Immature natural killer cell (primary cell): Measurements from ENCODE around the gene MAIP1. TPM values are rescaled to one million over a fixed set of nuclear protein-coding genes. Genes with fewer than 3 reads are reported as not detected.

Experiments used
- DNase-seq, 3 donors: peaks; one replicate each; pipeline ENCODE4 v3.0.0; 2022; ENCODE audit warnings: mixed read lengths in 1 of 3
- H3K27ac Mint-ChIP-seq, 6 donors: one replicate each; pipeline ENCODE4 v1.8.0; 2020; ENCODE audit warnings: mixed read lengths in 6 of 6, mild to moderate bottlenecking in 5 of 6, inconsistent platforms in 4 of 6, moderate library complexity in 3 of 6
- H3K27me3 Mint-ChIP-seq, 3 donors: one replicate each; pipeline ENCODE4 v1.8.0; 2020 to 2021; ENCODE audit warnings: low read depth in 3 of 3, mild to moderate bottlenecking in 3 of 3, mixed read lengths in 3 of 3, moderate library complexity in 3 of 3, inconsistent platforms in 1 of 3
- H3K36me3 Mint-ChIP-seq, 3 donors: one replicate each; pipeline ENCODE4 v1.8.0; 2020; ENCODE audit warnings: mixed read lengths in 3 of 3, inconsistent platforms in 2 of 3, mild to moderate bottlenecking in 2 of 3
- H3K4me1 Mint-ChIP-seq, 2 donors: one replicate each; pipeline ENCODE4 v1.8.0; 2020; ENCODE audit warnings: inconsistent platforms in 2 of 2, mild to moderate bottlenecking in 2 of 2, mixed read lengths in 2 of 2, moderate library complexity in 1 of 2
- H3K4me3 Mint-ChIP-seq, 5 donors: one replicate each; pipeline ENCODE4 v1.8.0; 2020; ENCODE audit warnings: mild to moderate bottlenecking in 5 of 5, mixed read lengths in 5 of 5, inconsistent platforms in 3 of 5, moderate library complexity in 3 of 5
- H3K9me3 Mint-ChIP-seq, 6 donors: one replicate each; pipeline ENCODE4 v1.8.0; 2020; ENCODE audit warnings: mild to moderate bottlenecking in 6 of 6, mixed read lengths in 6 of 6, inconsistent platforms in 4 of 6, moderate library complexity in 3 of 6
- polyA plus RNA-seq, 3 donors: library from polyadenylated mRNA; unstranded; fragments of 300-500 nt; fragmentation: Illumina TruSeq; gene quantifications; one replicate each; pipeline ENCODE4 v1.2.3, GENCODE V29; 2021

MAIP1 gene
- polyA plus RNA-seq, 3 donors from 2014 or later = 9.1 to 20.5 (median 12.6) TPM

DNA sequence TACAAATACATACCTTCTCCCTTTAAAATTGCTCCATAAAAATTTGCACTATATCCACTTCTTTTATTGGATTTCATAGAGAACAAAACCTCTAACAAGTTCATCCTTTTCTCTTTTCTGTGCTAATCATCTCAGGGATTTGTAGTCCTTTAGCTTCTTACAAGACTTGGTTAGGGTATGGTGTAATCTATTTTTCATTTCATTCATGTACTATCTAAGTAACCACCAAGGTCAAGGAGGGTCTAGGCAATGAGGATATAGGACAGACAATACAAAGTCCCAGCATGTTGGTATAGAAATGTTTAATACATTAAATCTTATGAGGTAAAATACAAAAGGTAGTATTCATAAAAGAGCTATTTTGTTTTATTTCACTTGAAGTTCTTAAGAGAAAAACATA, 26.8 kb upstream of the MAIP1 start:
- Mint-ChIP-seq H3K4me3 (no peak overlapping the region), H3K27me3 (no peaks in the 10 kb centered on the region), H3K9me3 (no peaks in the 10 kb centered on the region), H3K36me3 (peaks cover 0 to 13% (median 4%) of the 10 kb centered on the region in 3 donors), H3K4me1 (peaks cover 0 to 8% of the 10 kb centered on the region in 2 donors), H3K27ac (peak overlapping the region in 2 of 6 donors; percentile 18 to 66)
- DNase-seq = no peak

DNA sequence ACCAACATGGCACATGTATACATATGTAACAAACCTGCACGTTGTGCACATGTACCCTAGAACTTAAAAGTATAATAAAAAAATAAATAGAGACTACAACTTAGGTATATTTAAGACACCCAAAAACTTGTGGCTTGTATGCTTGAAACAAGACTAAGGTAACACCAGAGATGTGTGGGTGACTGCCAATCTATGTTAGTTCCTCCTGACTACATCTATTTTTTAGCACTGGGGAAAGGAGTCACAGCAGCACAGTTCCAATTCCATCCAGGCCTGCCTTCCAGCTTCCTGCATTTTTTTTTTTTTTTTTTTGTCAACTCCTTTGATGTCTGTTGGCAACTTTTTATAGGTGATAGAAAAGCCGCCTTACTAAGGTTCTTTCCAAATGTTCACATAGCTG, 26.1 kb upstream of the MAIP1 start:
- peaks cover 0 to 4% of the 10 kb centered on the region in 2 donors for H3K4me1 Mint-ChIP-seq
- no peak for DNase-seq
- peaks cover 0 to 13% (median 4%) of the 10 kb centered on the region in 3 donors for H3K36me3 Mint-ChIP-seq
- H3K9me3 Mint-ChIP-seq = no peaks in the 10 kb centered on the region
- no peak overlapping the region for H3K4me3 Mint-ChIP-seq
- H3K27me3 Mint-ChIP-seq = no peaks in the 10 kb centered on the region
- H3K27ac Mint-ChIP-seq = peak overlapping the region in 1 of 6 donors; percentile 55

DNA sequence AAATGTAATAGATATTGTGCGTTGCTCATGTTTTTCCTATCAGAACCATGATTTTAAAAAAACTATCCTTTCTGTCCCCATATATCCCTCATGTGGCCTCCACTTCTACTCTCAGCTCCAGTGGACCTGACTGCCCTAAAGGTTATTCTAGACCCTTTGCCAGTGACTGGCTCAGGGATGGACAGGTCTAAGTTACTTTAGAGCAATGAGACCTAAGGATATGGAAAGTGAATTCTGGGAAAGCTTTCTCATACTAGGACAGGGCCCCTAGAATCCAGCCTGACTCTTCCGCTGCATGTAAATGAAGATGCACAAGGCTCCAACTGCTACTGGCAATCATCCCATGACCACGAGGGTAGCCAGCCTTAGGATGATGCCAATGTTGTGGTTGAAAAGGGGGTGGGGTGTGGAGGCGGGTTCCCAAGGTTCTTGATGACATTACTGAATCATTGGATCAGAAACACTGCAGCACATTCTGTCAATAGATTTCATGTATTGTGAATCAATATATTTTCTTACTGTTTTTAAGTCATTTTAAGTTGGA, 23.0 kb upstream of the MAIP1 start:
- Mint-ChIP-seq H3K27ac (peak overlapping the region in 1 of 6 donors; percentile 48), H3K9me3 (no peaks in the 10 kb centered on the region), H3K4me1 (peaks cover 0 to 4% of the 10 kb centered on the region in 2 donors)

DNA sequence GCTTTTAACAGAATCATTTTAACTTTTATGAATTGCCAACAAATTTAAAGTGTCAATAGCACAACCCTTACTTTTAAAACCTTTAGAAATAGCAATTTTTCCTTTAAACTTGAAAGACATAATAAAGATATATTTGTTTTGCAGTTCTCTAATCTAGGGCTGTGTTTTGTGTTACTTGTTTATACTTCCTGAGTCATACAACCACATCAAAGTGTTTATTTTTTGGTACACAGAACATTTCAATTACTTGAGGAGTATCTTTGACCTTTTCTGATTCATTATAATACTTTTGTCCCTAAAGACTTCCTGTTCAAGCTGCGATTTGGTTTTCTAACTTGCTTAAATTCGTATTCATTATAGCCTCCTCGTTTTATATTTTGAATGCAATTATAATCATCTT, 21.9 kb upstream of the MAIP1 start:
- no peak for DNase-seq
- Mint-ChIP-seq H3K36me3 (peaks cover 5 to 13% (median 6%) of the 10 kb centered on the region in 3 donors), H3K9me3 (no peaks in the 10 kb centered on the region), H3K4me3 (no peak overlapping the region), H3K4me1 (peaks cover 0 to 3% of the 10 kb centered on the region in 2 donors), H3K27ac (peak overlapping the region in 1 of 6 donors; percentile 15), H3K27me3 (no peaks in the 10 kb centered on the region)

More for the DNA sequence above, 23.0 kb upstream of the MAIP1 start:
- Mint-ChIP-seq H3K27me3 (no peaks in the 10 kb centered on the region), H3K36me3 (peaks cover 4 to 10% (median 5%) of the 10 kb centered on the region in 3 donors), H3K4me3 (no peak overlapping the region)
- no peak for DNase-seq

DNA sequence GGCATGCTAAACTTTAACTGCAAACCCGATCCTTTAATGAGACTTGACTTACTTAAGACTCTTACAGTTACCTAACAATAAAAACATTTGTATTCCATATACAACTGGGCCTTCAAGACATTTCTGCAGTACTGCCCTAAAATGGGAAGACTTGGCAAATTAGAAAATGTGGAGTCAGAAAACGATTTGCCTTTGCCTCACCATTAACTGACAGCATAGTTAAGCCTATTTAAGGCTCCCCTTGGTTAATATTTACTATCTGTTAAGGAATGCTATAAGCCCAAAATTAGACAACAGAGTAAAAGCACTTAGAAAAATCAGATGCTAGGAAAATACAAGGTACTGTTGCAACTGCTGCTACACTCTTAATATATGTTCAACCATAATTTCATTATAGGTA, 18.8 kb upstream of the MAIP1 start:
- no peaks in the 10 kb centered on the region for H3K4me1 Mint-ChIP-seq
- no peak for DNase-seq
- peaks cover 7 to 13% (median 8%) of the 10 kb centered on the region in 3 donors for H3K36me3 Mint-ChIP-seq
- H3K27me3 Mint-ChIP-seq = no peaks in the 10 kb centered on the region
- peak overlapping the region in 1 of 6 donors; percentile 8 for H3K27ac Mint-ChIP-seq
- no peaks in the 10 kb centered on the region for H3K9me3 Mint-ChIP-seq
- H3K4me3 Mint-ChIP-seq = no peak overlapping the region

DNA sequence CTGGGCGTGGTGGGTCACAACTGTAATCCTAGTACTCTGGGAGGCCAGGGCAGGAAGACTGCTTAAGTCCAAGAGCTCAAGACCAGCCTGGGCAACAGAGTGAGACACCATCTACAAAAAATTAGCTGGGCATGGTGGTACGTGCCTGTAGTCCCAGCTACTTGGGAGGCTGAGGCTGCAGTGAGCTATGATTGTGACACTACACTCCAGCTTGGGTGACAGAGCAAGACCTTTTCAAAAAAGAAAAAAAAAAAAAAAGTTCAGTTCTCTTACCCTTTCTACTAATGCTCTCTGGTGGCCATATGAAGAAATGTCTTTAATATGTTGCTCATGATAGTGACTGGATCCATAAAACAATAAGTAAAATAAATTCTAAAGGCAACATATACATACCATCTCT, 15.0 kb upstream of the MAIP1 start:
- no peak overlapping the region for H3K4me3 Mint-ChIP-seq

DNA sequence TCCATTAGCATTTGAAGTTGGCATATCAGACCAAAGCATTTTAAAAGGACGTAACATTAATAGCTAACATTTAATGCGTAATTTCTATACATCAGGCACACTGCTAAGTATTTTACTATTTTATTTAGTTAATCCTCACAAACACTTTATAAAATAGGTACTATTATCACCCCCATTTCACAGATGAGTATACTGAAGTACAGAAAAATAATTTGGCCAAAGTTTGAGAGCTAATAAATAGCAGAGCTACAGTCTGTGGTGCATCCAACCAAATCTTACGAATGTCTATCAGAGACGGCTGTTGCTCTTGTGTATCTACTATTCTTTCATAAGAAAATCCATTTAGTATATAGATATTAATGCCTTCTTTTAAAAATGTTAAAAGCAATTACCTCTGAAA, 12.0 kb upstream of the MAIP1 start:
- H3K27ac Mint-ChIP-seq = no peak overlapping the region
- H3K36me3 Mint-ChIP-seq = peaks cover 2 to 28% (median 6%) of the 10 kb centered on the region in 3 donors
- no peak for DNase-seq
- no peaks in the 10 kb centered on the region for H3K9me3 Mint-ChIP-seq
- H3K27me3 Mint-ChIP-seq = no peaks in the 10 kb centered on the region
- H3K4me3 Mint-ChIP-seq = no peak overlapping the region
- peaks cover 4 to 27% of the 10 kb centered on the region in 2 donors for H3K4me1 Mint-ChIP-seq

More for the DNA sequence above, 15.0 kb upstream of the MAIP1 start:
- Mint-ChIP-seq H3K9me3 (no peaks in the 10 kb centered on the region), H3K27me3 (no peaks in the 10 kb centered on the region), H3K27ac (no peak overlapping the region), H3K4me1 (peaks cover 3 to 10% of the 10 kb centered on the region in 2 donors), H3K36me3 (peaks cover 3 to 17% (median 8%) of the 10 kb centered on the region in 3 donors)
- no peak for DNase-seq

DNA sequence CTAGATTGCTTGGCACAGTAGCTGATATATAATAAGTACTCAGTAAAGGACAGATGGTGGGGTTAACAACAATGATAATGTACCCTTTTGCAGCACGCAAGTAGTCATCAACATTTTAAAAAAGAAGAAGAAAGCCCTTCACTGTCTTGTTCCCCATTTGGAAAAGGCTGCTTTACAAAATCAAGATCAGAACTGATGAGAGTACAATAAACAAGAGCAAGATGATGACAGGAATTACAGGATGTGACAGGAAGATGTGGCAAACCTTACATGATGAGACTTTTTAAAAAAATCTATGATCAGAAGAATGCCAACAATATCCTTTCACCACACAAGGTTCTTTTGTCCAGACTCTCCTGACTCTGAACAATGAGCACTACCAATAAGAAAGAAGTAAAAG, 9.2 kb upstream of the MAIP1 start:
- Mint-ChIP-seq H3K27me3 (no peaks in the 10 kb centered on the region), H3K36me3 (peaks cover 0 to 23% (median 7%) of the 10 kb centered on the region in 3 donors), H3K4me3 (no peak overlapping the region), H3K9me3 (no peaks in the 10 kb centered on the region), H3K4me1 (peaks cover 8 to 38% of the 10 kb centered on the region in 2 donors), H3K27ac (peak overlapping the region in 1 of 6 donors; percentile 18)
- DNase-seq = no peak

DNA sequence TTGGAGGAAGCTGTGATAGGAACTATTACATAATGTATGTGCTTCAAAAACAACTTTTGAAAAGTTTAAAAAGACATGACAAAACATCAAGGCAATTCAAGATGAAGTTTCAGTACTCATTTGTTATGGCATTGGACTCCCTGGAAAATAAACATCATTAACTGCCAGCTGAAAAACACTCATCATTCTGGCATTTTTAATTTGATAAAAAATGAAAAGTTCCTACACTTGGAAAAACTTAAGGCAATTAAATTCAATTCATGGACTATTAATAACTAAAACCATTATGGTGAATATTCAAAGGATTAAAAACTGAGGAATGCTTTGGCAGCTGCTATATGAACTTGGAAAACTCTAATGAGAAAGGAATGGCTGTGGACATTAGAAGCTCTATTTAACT, 8.5 kb upstream of the MAIP1 start:
- Mint-ChIP-seq H3K4me3 (no peak overlapping the region), H3K27ac (no peak overlapping the region), H3K4me1 (peaks cover 8 to 38% of the 10 kb centered on the region in 2 donors), H3K36me3 (peaks cover 0 to 23% (median 7%) of the 10 kb centered on the region in 3 donors), H3K9me3 (no peaks in the 10 kb centered on the region), H3K27me3 (no peaks in the 10 kb centered on the region)
- no peak for DNase-seq

DNA sequence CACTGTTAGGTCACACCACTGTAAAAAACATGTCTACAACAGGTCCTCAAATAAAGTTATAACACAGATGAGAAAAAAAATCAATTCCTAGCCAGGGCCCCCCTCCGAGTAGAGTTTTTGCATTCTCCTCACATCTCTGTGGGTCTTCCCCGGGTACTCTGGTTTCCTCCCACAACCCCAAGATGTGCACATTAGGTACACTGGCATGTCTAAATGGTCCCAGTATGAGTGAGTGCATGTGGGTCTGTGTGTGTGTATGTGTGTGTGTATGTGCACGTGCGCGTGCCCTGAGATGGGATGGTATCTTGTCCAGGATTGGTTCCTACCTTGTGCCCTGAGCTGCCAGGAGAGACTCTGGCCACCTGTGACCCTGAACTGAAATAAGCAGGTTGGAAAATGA, 5.0 kb upstream of the MAIP1 start:
- peaks cover 0 to 15% (median 7%) of the 10 kb centered on the region in 3 donors for H3K36me3 Mint-ChIP-seq
- peaks cover 28 to 60% of the 10 kb centered on the region in 2 donors for H3K4me1 Mint-ChIP-seq
- H3K9me3 Mint-ChIP-seq = no peaks in the 10 kb centered on the region
- peaks cover 0 to 7% (median 2%) of the 10 kb centered on the region in 3 donors for H3K27me3 Mint-ChIP-seq
- no peak for DNase-seq
- no peak overlapping the region for H3K27ac Mint-ChIP-seq
- no peak overlapping the region for H3K4me3 Mint-ChIP-seq

DNA sequence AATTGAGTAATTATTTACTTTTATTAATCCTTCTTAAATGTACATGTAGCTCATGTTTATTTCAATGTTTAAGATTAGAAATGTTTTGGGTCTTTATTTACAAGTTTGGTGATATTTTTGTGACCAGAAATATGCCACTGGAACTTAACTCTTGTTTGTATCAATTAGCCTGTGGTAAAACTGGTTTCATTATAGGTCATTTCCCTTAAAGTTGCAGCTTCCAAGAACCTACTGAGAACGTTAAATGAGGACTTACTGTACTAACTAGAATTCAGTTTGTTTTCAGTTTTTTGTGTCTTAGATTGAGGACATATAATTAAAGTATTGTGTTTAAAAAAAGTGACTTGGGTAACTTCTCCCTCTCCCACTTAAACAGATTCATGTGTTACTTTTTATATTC, 4.4 kb upstream of the MAIP1 start:
- H3K9me3 Mint-ChIP-seq = no peaks in the 10 kb centered on the region
- H3K36me3 Mint-ChIP-seq = peaks cover 0 to 15% (median 3%) of the 10 kb centered on the region in 3 donors
- H3K27ac Mint-ChIP-seq = no peak overlapping the region
- peaks cover 30 to 62% of the 10 kb centered on the region in 2 donors for H3K4me1 Mint-ChIP-seq
- H3K4me3 Mint-ChIP-seq = no peak overlapping the region
- H3K27me3 Mint-ChIP-seq = peaks cover 0 to 13% (median 4%) of the 10 kb centered on the region in 3 donors
- no peak for DNase-seq

DNA sequence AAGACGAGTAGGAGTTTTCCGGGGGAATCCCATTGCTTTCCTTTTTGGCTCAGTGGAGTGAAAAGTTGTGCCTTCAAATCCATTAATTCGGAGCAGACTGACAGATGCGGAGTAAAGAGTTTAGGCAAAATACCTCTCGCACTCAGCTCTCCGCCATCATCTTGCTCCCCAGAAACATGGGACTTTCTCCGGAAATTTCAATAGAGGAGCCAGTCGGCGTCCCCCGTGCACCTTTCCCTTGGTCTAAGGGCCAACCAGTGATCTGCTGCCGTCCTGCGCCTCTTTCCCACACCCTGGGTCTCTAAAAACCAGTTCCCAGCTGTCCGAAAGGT, 409 bp upstream of the MAIP1 start:
- no peaks in the 10 kb centered on the region for H3K9me3 Mint-ChIP-seq
- H3K4me1 Mint-ChIP-seq = peaks cover 49 to 73% of the 10 kb centered on the region in 2 donors
- H3K36me3 Mint-ChIP-seq = peaks cover 0 to 8% (median 3%) of the 10 kb centered on the region in 3 donors
- H3K4me3 Mint-ChIP-seq = peak overlapping the region; percentile 98 to 99 (median 99)
- DNase-seq = no peak
- peaks cover 0 to 13% (median 4%) of the 10 kb centered on the region in 3 donors for H3K27me3 Mint-ChIP-seq
- peak overlapping the region; percentile 89 to 97 (median 95) for H3K27ac Mint-ChIP-seq

DNA sequence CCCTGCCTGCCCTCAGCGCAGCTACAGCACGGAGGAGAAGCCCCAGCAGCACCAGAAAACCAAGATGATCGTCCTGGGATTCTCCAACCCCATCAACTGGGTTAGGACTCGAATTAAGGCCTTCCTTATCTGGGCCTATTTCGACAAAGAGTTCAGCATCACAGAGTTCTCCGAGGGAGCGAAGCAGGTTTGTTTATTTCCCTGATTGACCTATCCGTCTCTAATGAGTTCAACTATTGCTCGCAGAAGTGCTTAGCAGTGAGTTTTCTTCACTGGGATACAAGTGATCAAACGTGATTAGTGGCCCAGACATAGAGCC, 639 bp downstream of the MAIP1 start:
- peaks cover 45 to 65% of the 10 kb centered on the region in 2 donors for H3K4me1 Mint-ChIP-seq
- peak overlapping the region; percentile 98 to 99 (median 99) for H3K4me3 Mint-ChIP-seq
- no peaks in the 10 kb centered on the region for H3K9me3 Mint-ChIP-seq
- peaks cover 0 to 13% (median 4%) of the 10 kb centered on the region in 3 donors for H3K27me3 Mint-ChIP-seq
- DNase-seq = no peak
- peaks cover 0 to 12% (median 9%) of the 10 kb centered on the region in 3 donors for H3K36me3 Mint-ChIP-seq
- H3K27ac Mint-ChIP-seq = peak overlapping the region; percentile 89 to 97 (median 95)

DNA sequence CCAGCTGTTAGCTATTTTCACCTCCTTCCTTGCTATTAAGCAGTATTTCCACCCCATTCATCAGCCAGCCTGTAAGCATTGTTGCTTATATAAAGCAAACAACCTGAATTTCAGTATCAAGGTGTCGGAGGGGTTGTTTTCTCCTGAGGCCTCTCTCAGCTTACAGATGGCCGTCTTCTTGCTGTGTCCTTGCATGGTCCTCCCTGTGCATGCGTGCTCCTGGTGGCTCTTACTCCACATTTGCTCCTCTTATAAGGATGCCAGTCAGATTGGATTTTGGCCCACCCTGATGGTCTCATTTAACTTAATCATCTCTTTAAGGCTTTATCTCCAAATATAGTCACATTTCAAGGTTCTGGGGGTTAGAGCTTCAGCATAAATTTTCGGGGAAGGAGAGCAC, 2.6 kb downstream of the MAIP1 start:
- no peaks in the 10 kb centered on the region for H3K9me3 Mint-ChIP-seq
- H3K4me3 Mint-ChIP-seq = peak overlapping the region in 4 of 5 donors; percentile 18 to 98 (median 40)
- peaks cover 5 to 24% (median 14%) of the 10 kb centered on the region in 3 donors for H3K36me3 Mint-ChIP-seq
- H3K27ac Mint-ChIP-seq = peak overlapping the region in 1 of 6 donors; percentile 29
- peaks cover 0 to 13% (median 4%) of the 10 kb centered on the region in 3 donors for H3K27me3 Mint-ChIP-seq
- no peak for DNase-seq
- peaks cover 40 to 54% of the 10 kb centered on the region in 2 donors for H3K4me1 Mint-ChIP-seq

DNA sequence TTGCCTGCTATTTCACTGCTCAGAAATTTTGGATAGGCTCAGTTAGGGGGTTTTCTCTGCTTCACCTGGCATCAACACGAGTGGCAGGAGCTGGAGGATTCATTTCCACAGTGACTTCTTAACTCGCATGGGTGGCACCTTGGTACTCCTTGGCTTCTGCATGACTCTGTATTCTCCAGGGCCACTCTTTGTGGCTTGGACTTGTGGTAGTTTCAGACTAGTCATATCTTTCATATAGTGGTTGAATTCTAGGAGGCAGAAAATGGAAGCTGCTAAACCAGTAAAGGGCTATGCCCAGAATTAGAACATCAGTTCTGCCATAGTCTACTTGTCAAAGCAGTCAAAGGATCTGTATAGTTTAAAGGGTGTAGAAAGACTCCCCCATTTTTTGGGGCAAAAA, 6.8 kb downstream of the MAIP1 start:
- H3K27me3 Mint-ChIP-seq = no peaks in the 10 kb centered on the region
- no peaks in the 10 kb centered on the region for H3K9me3 Mint-ChIP-seq
- H3K27ac Mint-ChIP-seq = no peak overlapping the region
- H3K4me1 Mint-ChIP-seq = peaks cover 11 to 17% of the 10 kb centered on the region in 2 donors
- peaks cover 16 to 39% (median 26%) of the 10 kb centered on the region in 3 donors for H3K36me3 Mint-ChIP-seq
- DNase-seq = no peak
- H3K4me3 Mint-ChIP-seq = no peak overlapping the region
